ENCODE measurements around the gene SHISAL2A.

Gene SHISAL2A

DNA sequence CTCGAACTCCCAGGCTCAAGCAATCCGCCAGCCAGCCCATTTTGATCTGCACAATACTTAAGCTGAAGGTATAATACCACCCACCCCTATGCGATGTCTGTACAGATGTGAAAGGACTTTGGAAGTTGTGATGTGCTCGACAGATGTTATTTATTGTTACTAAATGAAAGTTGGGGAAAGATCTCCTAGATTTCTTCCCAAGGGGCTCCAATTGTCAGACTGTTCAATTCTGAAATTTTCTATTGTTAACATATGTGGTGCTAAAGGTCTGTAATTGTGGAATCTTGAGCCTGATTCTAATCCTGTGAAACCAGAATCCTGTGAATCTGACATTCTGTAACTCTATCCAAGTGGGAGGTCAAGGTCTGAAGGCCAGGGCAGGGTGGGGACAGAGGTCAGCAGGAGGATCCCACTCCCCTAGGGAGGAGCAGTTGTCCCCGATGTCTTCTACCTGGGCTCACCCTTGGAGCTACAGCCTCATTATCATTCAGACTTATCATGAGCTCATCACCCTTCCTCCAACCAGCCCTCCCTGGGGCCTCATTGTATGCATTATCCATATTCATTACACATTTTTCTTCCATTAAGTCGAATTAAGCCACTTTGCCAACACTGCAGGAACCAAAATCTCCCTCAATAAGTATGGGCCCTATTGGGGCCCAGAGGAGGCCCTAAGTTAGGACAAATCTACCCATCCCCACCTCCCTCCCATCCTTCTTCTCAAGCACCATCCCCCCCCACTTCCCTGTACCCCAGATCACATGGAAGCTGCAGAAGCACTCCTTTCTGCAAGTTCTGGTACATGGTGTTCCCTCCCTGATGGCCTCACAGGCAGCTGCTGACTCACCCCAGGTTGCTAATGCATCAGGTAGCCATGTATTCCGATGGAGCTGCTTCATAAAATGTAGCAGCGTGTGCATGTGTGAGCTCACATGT is 32.3 kb downstream of the SHISAL2A start:
- no peak overlapping the region for H3K4me3 ChIP-seq (ENCODE audit: low read depth, low read length)
- no peak for TF ChIP-seq CTCF (IDR thresholded peaks at IDR 0.05; ENCODE audit: insufficient read depth, low read depth, low read length, missing control alignments)
- DNase-seq (ENCODE audit: low read depth): no peak

DNA sequence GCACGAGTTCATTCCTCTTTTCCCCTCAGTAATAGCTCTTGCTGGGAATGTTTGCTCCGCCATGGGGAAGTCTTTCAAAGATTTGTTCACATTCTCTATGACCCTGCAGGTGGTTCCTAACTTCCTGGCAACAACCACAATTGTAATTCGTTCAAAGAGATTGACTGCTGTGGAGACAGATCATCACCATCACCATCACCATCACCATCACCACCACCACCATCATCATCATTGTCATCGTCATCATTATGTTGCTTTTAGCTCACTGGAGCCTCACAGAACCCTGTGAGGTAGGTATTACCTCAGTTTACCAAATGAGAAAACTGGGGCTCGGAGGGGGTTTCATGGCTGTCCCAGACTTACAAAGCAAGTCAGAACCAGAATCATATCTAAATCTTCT is 34.3 kb downstream of the SHISAL2A start:
- DNase-seq (ENCODE audit: low read depth): no peak
- no peak overlapping the region for H3K4me3 ChIP-seq (ENCODE audit: low read depth, low read length)
- no peak for TF ChIP-seq CTCF (IDR thresholded peaks at IDR 0.05; ENCODE audit: insufficient read depth, low read depth, low read length, missing control alignments)

DNA sequence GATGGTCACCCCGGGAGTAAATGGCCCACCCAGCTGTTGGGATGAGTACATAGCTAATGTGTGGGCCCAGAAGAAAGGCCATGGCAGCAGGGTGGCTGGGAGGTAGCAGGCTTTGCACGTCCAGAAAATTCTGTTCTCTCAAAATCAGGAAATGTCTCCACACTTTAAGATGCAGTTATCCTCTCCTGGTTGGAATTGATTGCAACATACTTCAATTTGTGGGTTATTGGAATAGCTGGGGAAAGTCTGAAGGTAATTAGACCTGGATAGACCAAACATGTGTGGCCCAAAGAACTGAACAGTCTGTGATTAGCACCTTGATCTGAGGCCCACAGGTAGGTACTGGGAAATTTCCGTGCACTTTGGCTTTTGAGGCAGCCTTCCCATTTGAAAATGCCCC is 35.0 kb downstream of the SHISAL2A start:
- no peak overlapping the region for H3K4me3 ChIP-seq (ENCODE audit: low read depth, low read length)
- TF ChIP-seq CTCF (IDR thresholded peaks at IDR 0.05; ENCODE audit: insufficient read depth, low read depth, low read length, missing control alignments): no peak
- DNase-seq (ENCODE audit: low read depth): no peak

DNA sequence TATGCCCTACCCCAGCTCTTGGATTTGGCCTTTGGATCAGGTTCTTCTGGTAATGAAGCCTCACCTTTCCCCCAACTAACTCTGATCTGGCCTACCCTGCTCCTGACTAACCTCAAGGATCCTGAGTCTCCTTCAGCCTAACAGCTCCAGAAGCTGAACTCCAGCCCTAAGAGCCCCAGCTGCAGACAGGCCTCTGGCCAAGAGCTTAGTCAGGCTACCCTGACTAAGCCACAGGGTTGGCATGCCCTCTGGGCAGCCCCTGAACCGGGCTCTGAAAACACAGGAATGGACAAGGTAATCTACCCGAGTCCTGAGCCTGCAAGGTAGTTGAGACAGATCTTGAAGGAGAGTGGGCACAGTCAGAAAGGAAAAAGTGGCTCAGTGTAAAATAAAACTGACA is 35.7 kb downstream of the SHISAL2A start:
- DNase-seq (ENCODE audit: low read depth): no peak
- no peak for TF ChIP-seq CTCF (IDR thresholded peaks at IDR 0.05; ENCODE audit: insufficient read depth, low read depth, low read length, missing control alignments)
- no peak overlapping the region for H3K4me3 ChIP-seq (ENCODE audit: low read depth, low read length)

- no peak for TF ChIP-seq CTCF (IDR thresholded peaks at IDR 0.05; ENCODE audit: insufficient read depth, low read depth, low read length, missing control alignments)
- no peak for DNase-seq (ENCODE audit: low read depth)
- no peak overlapping the region for H3K4me3 ChIP-seq (ENCODE audit: low read depth, low read length)
Observed at GRCh38 chr1:52669696-52670095, 36.7 kb downstream of the SHISAL2A start.

DNA sequence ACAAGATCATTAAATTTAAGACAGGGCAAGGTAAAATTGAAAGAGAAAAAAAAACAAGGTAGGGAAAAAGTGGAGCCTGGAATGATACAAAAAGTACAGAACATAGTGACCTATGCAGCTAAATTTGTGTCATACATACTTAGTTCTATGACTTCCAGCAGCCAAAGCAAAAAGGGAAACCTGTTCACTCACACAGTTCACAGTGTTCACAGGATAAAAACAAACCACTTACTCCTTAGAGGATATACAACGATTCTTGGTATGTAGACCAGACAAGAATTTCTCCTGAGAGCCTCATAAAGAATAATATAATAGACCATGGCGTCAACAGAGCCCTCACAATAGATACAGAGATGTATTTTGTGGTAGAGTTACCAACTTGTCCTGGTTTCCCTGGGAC is 37.6 kb downstream of the SHISAL2A start:
- no peak overlapping the region for H3K4me3 ChIP-seq (ENCODE audit: low read depth, low read length)
- no peak for TF ChIP-seq CTCF (IDR thresholded peaks at IDR 0.05; ENCODE audit: insufficient read depth, low read depth, low read length, missing control alignments)
- DNase-seq (ENCODE audit: low read depth): no peak

- no peak for DNase-seq (ENCODE audit: low read depth)
- no peak for TF ChIP-seq CTCF (IDR thresholded peaks at IDR 0.05; ENCODE audit: insufficient read depth, low read depth, low read length, missing control alignments)
- no peak overlapping the region for H3K4me3 ChIP-seq (ENCODE audit: low read depth, low read length)
Observed at GRCh38 chr1:52672946-52673345, 40.0 kb downstream of the SHISAL2A start.
